A204.1 (cell line): Measurements from ENCODE around the gene MYO1D.
"Not testable (repeated sequence)": the region's sequence is repeated elsewhere in the genome, so short reads cannot be mapped to it uniquely, and the experiment has no call there.

Experiments used
- FAIRE-seq: peaks from 2 replicates; lab custom pipeline; 2012; peaks lifted over from hg19 to GRCh38; lab: Jason Lieb, UNC

The MYO1D gene

DNA sequence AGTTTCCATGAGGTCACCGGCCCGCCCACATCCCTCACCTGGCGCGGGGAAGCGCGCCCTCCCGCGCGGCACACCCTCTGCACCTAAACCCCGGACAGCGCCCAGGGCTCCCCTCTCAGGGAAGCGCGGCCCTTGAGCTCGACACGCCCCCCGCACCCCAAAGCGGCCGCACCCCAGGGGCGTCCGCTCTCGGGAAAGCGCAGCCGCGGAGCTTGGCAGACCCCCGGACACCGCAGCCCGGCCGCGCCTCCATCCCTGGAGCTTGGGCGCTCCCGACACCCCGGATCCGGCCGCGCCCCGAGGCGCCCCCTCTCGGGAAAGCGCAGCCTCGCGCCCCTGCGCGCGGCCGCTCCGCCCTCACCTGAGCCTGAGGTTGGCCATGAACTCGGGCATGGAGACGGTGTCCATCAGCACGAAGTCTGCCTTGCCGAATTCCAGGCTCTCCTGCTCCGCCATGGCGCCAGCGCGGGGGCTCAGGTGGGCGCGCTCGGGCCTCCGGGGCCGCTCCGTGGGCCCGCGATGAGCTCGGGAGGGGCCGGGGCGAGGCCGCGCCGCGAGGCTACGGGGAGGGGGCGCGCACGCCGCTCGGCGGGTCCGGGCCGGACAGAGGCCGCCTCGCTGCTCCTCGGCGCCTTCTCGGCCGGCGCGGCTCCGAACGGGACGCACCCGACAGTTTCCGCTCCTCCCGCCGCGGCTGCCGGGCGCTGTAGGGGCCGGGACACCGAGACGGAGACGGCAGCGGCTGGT lies at the start of gene MYO1D:
Gene MYO1D, minus strand, starts transcription at position 708 of the 747 bp plus-strand sequence. Its CDS starts 252 bp downstream, at position 456.
- no peak for FAIRE-seq

DNA sequence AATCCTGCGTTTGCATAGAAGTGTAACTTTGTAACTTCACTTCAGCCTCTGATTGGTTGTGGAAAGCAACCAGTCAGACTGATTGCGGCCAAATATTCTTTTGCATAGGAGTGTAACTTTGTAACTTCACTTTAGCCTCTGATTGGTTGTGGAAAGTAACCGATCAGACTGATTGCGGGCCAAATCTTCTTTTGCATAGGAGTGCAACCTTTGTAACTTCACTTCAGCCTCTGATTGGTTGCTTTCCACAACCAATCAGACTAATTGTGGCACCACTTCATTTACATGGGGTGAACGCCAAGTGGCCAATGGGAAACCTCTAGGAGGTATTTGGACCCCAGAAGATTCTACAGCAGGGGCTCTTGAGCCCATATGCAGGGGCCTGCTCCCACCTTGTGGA lies 49.3 kb upstream of the MYO1D start:
- FAIRE-seq, result no peak

DNA sequence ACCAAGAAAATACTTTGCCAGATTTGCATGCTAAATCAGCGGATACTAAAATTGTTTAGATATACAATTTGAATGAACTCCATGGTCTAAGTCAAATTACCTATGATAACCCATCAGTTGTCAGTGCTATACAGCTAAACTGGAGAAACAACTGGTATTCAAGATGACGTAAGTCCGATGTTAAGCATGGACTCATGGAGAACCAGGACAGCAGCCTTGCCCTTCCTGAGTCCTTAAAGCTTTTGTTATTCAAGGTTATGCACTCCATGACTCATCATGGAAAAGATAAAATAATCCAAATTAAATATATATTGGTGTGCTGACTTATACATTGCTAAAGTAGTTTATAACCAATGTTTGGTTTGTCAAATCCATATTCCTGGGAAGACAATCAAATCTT lies 47.0 kb upstream of the MYO1D start:
- not testable (repeated sequence) for FAIRE-seq

DNA sequence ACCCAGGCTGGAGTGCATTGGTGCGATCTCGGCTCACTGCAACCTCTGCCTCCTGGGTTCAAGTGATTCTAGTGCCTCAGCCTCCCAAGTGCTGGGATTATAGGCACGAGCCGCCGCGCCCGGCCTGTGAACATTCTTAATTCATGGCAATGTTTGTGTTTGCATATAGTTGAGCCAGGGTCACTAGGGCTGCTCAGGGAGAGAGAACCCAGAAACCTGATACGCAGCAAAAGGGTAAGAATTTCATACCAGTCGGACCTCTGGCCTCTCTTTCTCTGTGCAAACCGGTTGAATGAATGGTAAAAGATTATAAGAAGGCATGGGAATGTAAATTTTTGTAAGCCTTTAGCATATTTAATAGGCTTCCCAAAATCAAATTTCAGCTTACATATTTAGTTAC lies 44.1 kb upstream of the MYO1D start:
- FAIRE-seq, result no peak

DNA sequence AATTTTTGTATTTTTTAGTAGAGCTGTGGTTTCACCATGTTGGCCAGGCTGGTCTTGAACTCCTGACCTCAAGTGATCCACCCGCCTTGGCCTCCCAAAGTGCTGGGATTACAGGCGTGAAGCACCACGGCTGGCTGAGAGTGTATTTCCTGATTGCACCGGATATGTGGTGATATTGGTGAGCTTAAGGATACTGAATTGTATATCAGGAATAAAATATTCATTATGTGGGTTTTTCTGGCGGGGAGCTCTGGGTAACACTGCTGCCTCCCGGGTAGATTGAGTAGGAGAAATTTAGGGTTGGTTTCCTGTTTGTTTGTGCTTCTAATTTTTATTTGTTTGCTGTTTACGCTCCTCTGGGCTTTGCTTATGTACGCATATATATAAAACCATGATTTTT lies 43.4 kb upstream of the MYO1D start:
- no peak for FAIRE-seq

DNA sequence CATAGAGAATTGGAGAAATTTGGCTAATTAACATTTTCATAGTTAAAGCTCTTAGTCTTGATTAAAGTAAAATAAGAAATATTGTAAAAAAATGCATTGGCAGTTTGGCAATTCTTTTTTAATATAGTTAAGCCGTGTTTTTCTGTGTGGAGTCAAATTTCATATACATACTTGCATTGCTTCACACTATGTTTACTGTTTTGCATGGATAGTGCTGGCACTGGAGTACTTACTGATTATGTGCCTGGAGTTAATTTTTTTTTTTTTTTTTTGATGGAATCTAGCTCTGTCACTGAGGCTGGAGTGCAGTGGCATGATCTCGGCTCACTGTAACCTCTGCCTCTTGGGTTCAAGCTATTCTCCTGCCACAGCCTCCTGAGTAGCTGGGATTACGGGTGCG lies 43.0 kb upstream of the MYO1D start:
- not testable (repeated sequence) for FAIRE-seq

DNA sequence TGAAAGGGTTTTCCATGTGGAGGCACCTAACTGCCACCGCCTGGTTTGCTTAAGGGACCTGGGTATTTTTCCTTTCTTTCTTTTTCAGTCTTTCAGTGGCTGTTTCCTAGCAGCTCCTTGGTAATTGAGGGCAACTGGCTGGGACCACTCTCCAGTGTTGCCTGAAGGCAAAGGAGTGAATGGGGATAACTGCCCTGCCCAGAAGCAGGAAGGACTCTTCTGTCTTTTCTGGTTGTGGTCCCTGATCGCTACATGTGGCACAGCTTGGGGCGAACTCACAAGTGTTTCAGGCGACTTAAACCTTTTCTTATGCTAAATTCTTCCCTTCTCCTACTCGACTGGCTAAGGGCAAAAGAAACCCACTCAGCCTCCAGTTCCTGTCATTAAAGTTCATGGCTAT lies 40.9 kb upstream of the MYO1D start:
- FAIRE-seq, result no peak

DNA sequence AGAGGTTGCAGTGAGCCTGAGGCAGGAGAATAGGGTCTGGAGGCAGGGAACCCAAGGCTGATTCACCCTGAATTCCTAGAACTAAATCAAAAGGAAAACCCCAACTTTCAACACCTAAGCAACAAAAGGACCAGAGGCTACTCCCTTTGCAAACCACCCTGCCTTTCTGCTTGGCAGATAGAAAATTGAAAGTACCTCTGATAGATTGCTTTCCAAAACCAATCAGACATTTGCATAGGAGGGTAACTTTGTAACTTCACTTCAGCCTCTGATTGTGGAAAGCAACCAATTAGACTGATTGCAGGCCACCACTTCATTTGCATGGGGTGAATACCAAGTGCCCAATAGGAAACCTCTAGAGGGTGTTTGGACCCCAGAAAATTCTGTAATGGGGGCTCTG lies 40.2 kb upstream of the MYO1D start:
- no peak for FAIRE-seq

DNA sequence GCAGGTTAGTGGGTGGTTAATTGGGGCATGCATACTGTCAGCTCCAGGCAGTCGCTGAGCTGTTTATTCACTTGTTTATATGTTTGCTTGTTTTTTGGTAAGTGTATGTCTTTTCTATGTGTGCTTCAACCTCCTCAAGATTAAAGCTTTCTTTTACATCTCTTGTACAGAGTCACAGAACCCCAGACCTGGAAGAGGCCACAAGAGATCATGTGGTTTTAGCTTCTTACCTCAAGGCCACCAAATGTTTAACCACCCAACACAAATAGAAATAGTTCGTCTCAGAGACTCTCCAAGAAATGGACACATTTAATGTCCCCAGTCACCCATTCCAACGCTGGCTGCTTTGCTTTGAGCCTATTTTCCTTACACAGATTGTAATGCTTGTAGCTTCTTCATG lies 39.2 kb upstream of the MYO1D start:
- no peak for FAIRE-seq

DNA sequence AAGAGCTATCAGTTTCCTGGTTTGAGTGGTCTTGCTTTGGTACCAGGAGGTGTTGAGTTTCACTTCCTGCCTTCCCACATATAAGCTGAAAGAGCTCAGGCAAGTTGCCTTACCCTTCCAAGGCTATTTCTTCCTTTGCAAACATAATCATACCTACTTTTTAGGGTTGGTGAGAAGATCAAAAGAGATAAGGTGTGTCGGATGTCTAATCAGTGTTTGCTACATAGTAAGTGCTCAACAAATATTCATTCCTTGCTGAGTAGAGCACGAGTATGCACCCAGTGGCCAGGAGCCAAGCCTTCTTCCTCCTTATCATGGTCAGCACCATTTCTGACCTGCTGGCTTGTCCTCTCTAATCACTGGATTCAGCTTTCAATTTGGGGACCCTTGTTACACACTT lies 38.3 kb upstream of the MYO1D start:
- no peak for FAIRE-seq

DNA sequence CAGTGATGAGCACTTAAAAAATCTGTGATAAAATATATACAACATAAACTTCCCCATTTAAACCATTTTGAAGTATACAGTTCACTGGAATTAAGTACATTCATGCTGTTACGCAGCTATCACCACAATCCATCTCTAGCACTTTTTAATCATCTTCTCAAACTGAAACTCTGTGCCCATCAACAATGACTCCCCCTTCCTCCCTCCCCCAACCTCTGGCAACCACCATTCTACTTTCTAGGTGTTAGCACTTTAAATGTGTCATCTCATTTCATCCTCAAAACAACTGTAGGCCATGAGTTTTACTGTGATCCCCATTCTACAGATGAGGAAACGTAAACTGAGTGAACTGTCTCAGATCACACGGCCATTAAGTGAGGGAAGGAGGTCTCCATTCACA lies 37.3 kb upstream of the MYO1D start:
- FAIRE-seq, result no peak

DNA sequence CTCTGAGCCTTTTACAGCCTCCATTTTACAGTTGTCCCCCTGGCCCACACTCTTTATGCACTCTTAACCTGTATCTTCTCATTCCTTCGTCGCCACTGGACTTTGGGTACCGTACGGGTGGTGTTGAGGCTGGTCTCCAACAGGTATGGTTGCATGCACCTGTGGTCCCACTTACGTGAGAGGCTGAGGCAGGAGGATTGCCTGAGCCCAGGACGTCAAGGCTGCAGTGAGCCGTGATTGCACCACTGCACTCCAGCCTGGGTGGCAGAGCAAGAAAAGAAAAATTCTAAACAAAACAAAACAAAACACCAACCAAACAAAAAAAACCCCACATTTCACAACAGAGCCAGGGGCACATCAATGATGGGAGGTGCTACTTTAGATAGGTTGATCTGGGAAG lies 36.7 kb upstream of the MYO1D start:
- FAIRE-seq, result no peak

DNA sequence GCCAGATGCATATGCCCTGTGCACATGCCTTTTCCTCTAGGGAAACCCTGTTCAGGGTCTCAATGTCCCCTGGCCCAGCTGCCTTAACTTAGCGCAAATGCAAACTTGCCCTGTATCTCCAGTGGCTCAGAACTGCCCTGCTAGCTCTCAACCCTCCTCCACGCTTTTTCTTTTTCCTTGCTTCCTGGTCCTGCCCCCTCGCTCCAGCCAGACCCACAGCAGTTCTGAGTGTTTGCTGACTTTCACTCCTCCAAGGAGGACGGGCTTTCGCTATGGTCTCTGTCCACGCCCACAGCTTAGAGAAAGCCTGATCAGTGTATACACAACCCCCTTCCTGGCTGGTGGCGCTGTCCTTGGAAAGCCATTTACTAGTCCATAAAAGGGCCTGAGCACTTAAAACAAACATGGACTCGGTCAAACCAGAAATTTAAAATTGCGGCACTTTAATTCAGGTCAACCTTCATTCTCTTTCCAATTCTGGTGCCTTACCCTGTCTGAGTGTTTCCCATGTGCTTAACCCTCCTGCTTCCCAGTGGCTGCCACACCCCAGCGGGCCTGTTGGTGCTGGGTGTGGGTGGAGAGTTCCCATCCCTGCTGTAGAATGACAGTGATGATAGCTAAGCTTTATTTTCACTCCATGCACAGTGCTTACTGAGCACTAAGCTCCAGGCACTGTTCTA lies 35.4 kb upstream of the MYO1D start:
- no peak for FAIRE-seq

DNA sequence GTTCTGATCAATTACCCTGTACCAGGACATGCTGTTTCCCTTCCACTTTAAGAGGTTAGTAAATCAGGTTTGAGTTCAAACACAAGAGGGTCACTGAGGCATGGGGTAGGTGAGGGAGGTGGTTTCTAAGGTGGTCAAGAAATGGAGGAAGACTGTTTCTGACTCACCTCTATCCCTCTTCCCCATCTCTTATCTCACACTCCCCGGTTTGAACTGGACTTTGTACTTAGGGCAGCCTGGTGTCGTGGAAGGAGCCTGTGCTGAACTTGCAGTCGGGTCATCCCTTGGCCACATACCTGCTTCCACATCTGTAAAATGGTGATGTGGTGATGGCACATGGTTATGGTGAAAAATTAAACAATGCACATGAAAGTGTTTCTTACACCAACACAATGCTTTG lies 33.8 kb upstream of the MYO1D start:
- FAIRE-seq, result no peak

DNA sequence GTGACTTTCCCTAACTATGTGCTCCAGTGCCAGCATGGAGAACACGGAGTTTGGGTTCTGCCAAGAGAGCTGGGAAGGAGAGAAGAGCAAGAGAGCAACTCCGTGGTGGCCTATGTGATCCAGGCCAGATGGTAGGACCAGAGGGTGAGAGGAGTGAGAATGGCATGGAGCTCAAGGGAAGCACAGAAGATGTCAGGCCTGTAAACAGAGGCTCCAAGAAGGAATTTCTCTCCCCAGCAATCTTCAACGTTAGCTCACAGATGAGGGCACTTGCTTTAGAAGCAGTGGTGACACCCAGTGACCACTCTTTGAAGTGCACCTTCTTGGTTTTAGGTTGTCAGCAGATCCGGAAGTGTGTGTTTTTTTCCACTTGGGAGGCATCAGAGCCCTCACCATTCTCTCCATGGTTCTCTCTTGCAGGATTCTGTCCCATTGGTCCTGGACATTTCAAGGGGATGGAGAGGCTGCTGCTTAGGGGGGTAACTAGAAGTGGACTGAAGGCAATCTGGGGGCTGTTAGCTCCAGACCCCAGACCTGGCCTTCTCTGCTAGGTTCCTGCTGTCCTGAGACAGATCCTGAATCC lies 33.0 kb upstream of the MYO1D start:
- peak; percentile 48 for FAIRE-seq

DNA sequence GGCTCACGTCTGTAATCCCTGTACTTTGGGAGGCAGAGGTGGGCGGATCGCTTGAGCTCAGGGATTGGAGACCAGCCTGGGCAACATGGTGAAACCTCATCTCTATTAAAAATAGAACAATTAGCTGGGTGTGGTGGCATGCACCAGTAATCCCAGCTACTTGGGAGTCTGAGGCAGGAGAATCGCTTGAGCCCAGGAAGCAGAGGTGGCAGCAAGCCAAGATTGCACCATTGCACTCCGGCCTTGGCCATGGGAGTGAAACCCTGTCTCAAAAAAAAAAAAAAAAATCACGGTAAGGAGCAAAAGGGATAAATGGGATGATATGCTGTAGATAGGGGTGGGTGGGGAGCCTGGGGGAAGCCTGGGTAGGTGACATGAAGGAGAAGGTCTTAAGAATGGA lies 30.7 kb upstream of the MYO1D start:
- FAIRE-seq, result no peak

DNA sequence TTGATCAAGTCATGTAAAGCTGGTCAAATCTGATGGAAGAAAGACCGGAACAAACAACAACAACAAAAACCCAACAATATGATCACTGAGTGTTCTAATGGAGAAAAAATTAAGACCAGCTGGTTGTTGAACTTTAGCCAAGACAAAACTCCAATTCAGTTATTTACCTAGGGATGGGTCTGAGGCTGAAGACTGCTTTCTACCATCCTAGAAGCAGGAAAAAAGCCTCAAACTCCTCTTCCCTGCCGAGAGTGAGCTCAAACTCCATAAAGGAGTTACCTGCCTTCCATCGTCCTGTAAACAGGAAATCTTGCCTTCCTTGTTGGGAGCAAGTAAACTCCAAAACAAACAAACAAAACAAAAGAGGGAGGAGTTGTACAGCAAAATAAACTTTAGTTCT lies 28.0 kb upstream of the MYO1D start:
- no peak for FAIRE-seq

DNA sequence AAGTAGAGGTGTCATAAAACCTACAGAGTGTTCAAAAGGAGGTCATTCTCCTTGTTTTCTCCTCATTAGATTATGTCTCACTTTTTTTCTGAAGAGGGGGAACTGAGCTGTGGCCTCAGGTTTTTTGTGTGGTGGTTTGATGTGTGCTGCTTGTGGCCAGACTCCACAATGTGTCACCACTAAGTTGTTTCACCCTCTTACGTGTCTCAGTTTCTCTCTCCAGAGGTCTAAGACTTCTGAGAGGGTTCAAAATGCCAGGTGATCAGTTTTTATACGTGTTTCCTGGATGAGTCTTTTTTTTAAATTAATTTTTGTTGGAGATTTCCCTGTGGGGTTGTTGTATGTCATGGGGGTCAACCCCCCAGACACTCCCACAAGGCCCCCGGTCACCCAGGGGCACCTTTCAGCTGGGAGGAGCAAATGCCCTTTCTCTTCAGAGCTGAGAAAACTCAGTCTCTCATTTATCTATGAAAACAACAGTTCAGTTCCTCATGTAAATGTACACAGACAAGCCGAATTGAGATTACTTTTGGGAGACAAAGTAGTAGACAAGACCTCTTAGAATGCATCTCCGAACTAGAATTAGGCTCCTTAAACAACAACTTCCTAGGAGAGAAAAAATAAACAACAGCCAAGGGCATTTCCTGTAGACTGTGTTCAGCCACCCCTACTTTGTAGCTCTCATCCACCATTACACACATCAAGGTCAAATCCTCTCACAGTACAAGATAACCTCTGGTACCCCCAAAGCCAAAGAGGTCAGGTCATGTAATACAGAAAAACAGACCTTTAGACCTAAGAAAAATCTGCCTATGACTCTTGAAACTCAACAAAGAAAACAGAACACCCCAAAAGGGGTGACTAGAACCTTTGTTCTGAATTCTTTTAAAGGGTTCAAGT lies 27.1 kb upstream of the MYO1D start:
- no peak for FAIRE-seq

DNA sequence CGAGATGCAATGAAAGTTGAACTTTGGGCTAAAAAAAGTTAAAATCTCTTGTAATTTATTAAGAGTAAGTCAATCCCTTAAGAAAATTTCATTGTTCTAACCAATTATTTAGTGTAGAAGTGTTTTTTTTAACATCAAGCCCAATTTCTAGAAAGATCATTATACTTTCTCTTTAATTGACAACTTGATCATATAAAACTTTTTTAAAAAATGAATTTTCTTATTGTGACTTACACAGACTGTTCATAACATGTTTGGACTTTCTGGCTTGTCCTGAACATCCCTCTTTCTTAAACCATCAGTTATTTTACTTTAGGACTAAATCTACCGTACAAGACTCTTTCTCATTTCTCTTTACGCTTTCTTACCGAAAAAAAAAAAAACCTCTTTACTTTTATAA lies 24.8 kb upstream of the MYO1D start:
- peak; percentile 52 for FAIRE-seq

DNA sequence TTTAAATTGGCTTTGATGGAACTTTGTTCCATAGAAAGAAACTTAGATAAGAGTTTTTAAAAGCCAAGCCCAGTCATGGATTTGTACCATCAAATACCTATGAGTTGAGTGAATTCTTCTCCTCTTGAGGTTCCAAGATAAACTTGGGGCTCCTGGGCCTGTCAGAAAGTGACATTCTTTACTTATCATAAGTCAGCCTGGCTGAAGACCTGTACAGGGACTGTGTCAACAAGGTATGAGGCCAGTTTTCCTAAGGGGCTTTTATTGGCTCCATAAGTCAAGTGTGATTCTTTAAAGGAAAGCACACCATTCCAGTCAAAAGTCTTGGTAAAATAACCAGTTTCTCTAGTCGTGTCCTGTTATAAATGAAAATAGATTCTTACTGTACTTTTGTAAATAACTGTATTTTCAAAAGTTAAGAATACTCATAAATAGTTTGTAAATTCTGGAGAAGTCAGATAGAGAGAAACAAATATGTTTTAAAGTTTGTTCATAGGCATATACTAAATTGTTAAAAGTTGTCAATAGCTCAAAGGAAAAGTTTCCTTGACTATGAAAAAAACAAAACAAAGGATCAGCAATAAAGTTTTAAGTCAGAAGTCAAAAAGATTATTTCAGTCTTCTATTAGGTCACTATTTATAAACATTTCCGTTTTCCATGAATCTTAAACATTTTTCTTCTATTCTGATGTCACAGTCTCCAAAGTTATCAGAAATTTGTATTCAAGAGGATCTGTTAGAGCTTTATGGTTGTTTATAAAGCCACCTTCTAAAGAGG lies 22.5 kb upstream of the MYO1D start:
- peak; percentile 3 for FAIRE-seq

DNA sequence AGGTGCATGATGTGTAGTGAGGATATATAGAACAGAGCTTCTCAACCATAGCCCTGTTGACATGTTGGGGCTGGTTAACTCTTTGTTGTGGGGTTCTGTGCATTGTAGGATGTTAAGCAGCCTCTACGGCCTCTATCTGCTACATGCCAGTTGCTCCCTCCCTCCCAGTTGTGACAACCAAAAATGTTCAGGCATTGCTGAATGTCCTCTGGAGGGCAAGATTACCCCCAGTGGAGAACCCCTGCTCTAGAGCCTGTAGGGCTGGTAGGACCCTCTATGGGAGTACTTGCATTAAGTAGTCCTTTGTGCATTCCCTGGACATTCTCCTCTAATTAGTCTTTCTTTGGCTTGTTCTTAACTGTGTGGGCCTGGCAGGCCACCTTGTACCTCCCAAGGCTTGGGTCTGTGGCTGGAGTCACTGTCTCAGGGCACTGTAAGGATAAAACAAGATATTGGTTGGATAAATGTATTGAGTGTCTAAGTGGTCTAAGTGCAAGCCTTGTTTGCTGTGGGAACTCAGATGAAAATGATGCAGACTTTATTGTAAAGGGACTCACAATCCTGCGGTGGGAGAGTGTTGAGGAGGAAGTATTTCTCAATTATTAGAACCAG lies 19.8 kb upstream of the MYO1D start:
- FAIRE-seq, result no peak
